H9 (cell line): ENCODE measurements around the gene PLIN4. TPM values are rescaled to one million over a fixed set of nuclear protein-coding genes. Genes with fewer than 3 reads are reported as not detected.

ENCODE experiments used
- DNase-seq: peaks from one replicate; pipeline ENCODE4 v3.0.0-alpha.2; 2017
- H2AFZ ChIP-seq: one replicate; pipeline ENCODE4 v1.6.1; 2013; ENCODE audit warnings: mild to moderate bottlenecking, low read length, control low read depth, moderate library complexity
- H2AK5ac ChIP-seq: 2 replicates; pipeline ENCODE4 v1.6.1; 2013; ENCODE audit warnings: low read length, control low read depth, mixed read lengths; ENCODE audit not compliant: insufficient read length
- H2BK120ac ChIP-seq: one replicate; pipeline ENCODE4 v1.6.1; 2013; ENCODE audit warnings: low read depth, mild to moderate bottlenecking, low read length, control low read depth, inconsistent platforms; ENCODE audit not compliant: poor library complexity, severe bottlenecking
- H2BK12ac ChIP-seq: 2 replicates; pipeline ENCODE4 v1.6.1; 2013; ENCODE audit warnings: low read length, control low read depth, mixed read lengths, low read depth; ENCODE audit not compliant: insufficient read length
- H2BK15ac ChIP-seq: 2 replicates; pipeline ENCODE4 v1.6.1; 2013; ENCODE audit warnings: low read depth, low read length, control low read depth
- H2BK20ac ChIP-seq: one replicate; pipeline ENCODE4 v1.6.1; 2013; ENCODE audit warnings: low read depth, mild to moderate bottlenecking, low read length, control low read depth, inconsistent platforms; ENCODE audit not compliant: poor library complexity, severe bottlenecking
- H2BK5ac ChIP-seq: 2 replicates; pipeline ENCODE4 v1.6.1; 2013; ENCODE audit warnings: low read length, control low read depth, mixed read lengths; ENCODE audit not compliant: insufficient read length
- H3K14ac ChIP-seq: 2 replicates; pipeline ENCODE4 v1.6.1; 2013; ENCODE audit warnings: low read length, control low read depth; ENCODE audit not compliant: insufficient read depth
- H3K18ac ChIP-seq: 2 replicates; pipeline ENCODE4 v1.6.1; 2013; ENCODE audit warnings: low read depth, mild to moderate bottlenecking, mixed read lengths, low read length, control low read depth; ENCODE audit not compliant: insufficient read length
- H3K23ac ChIP-seq: 2 replicates; pipeline ENCODE4 v1.6.1; 2013; ENCODE audit warnings: low read length, control low read depth, mixed read lengths, low read depth; ENCODE audit not compliant: insufficient read length
- H3K23me2 ChIP-seq: 2 replicates; pipeline ENCODE4 v1.6.1; 2013; ENCODE audit warnings: low read depth, mild to moderate bottlenecking, mixed read lengths, low read length, control low read depth; ENCODE audit not compliant: insufficient read length, poor library complexity, severe bottlenecking
- H3K27ac ChIP-seq: 2 replicates; pipeline ENCODE4 v1.5.1; 2013; ENCODE audit warnings: low read length, control low read depth, mixed read lengths, low read depth; ENCODE audit not compliant: insufficient read length
- H3K27me3 ChIP-seq: 2 replicates; pipeline ENCODE4 v1.6.1; 2013; ENCODE audit warnings: low read length, control low read depth, inconsistent platforms; ENCODE audit not compliant: insufficient read depth
- H3K4ac ChIP-seq: 2 replicates; pipeline ENCODE4 v1.6.1; 2013; ENCODE audit warnings: low read depth, mild to moderate bottlenecking, control low read depth, inconsistent platforms, low read length, moderate library complexity
- H3K4me1 ChIP-seq: 2 replicates; pipeline ENCODE4 v1.6.1; 2013; ENCODE audit warnings: low read length, control low read depth, inconsistent platforms; ENCODE audit not compliant: insufficient read depth
- H3K4me2 ChIP-seq: 2 replicates; pipeline ENCODE4 v1.6.1; 2013; ENCODE audit warnings: low read length, control low read depth, mixed read lengths; ENCODE audit not compliant: insufficient read length, insufficient read depth
- H3K56ac ChIP-seq: 2 replicates; pipeline ENCODE4 v1.6.1; 2013; ENCODE audit warnings: low read depth, mild to moderate bottlenecking, mixed read lengths, low read length, control low read depth; ENCODE audit not compliant: insufficient read length
- H3K79me1 ChIP-seq: 2 replicates; pipeline ENCODE4 v1.6.1; 2013; ENCODE audit warnings: low read depth, mild to moderate bottlenecking, moderate library complexity, low read length, control low read depth, inconsistent platforms; ENCODE audit not compliant: insufficient read depth, poor library complexity, severe bottlenecking
- H3K79me2 ChIP-seq: 2 replicates; pipeline ENCODE4 v1.6.1; 2013; ENCODE audit warnings: low read length, control low read depth, inconsistent platforms; ENCODE audit not compliant: insufficient read depth
- H3K9ac ChIP-seq: 2 replicates; pipeline ENCODE4 v1.6.1; 2013; ENCODE audit warnings: low read length, control low read depth, mixed read lengths; ENCODE audit not compliant: insufficient read length; ENCODE audit errors: extremely low read depth
- H3K9me3 ChIP-seq: one replicate; pipeline ENCODE4 v1.6.1; 2013; ENCODE audit warnings: low read depth, low read length, inconsistent platforms; ENCODE audit not compliant: control insufficient read depth
- H3T11ph ChIP-seq: one replicate; pipeline ENCODE4 v1.6.1; 2013; ENCODE audit warnings: mild to moderate bottlenecking, low read length, control low read depth, inconsistent platforms
- H4K20me1 ChIP-seq: one replicate; pipeline ENCODE4 v1.6.1; 2013; ENCODE audit not compliant: control insufficient read depth, insufficient read length, insufficient read depth
- H4K5ac ChIP-seq: 2 replicates; pipeline ENCODE4 v1.6.1; 2013; ENCODE audit warnings: low read depth, mild to moderate bottlenecking, mixed read lengths, low read length, control low read depth; ENCODE audit not compliant: insufficient read length
- H4K8ac ChIP-seq: replicated peaks from 2 replicates; pipeline ENCODE4 v1.6.1; 2013; ENCODE audit warnings: low read length, control low read depth, mixed read lengths, low read depth; ENCODE audit not compliant: insufficient read length
- H4K91ac ChIP-seq: 2 replicates; pipeline ENCODE4 v1.6.1; 2013; ENCODE audit warnings: low read depth, mild to moderate bottlenecking, moderate library complexity, mixed read lengths, low read length, control low read depth; ENCODE audit not compliant: insufficient read length
- H3K27ac Mint-ChIP-seq, 3 experiments: 2 replicates in 2 of 3; 3 replicates in 1 of 3; pipeline ENCODE4 v1.8.0; 2020 to 2021; ENCODE audit warnings: mixed read lengths in 3 of 3, mild to moderate bottlenecking in 1 of 3, moderate library complexity in 1 of 3
- H3K27me3 Mint-ChIP-seq: 2 replicates; pipeline ENCODE4 v1.8.0; 2021; ENCODE audit warnings: low read depth, mild to moderate bottlenecking, moderate library complexity, mixed read lengths
- H3K36me3 Mint-ChIP-seq, 3 experiments: 2 replicates in 2 of 3; 3 replicates in 1 of 3; pipeline ENCODE4 v1.8.0; 2020 to 2021; ENCODE audit warnings: low read depth in 3 of 3, mixed read lengths in 3 of 3; ENCODE audit not compliant: insufficient read depth in 1 of 3
- H3K4me1 Mint-ChIP-seq, 2 experiments: 2 replicates each; pipeline ENCODE4 v1.8.0; 2020; ENCODE audit warnings: mixed read lengths in 2 of 2
- H3K4me3 Mint-ChIP-seq, 2 experiments: 2 replicates in 1 of 2; 3 replicates in 1 of 2; pipeline ENCODE4 v1.8.0; 2020 to 2021; ENCODE audit warnings: mild to moderate bottlenecking in 2 of 2, mixed read lengths in 2 of 2, moderate library complexity in 1 of 2
- H3K9me3 Mint-ChIP-seq, 2 experiments: 2 replicates in 1 of 2; 3 replicates in 1 of 2; pipeline ENCODE4 v1.8.0; 2020; ENCODE audit warnings: mild to moderate bottlenecking in 2 of 2, mixed read lengths in 2 of 2, moderate library complexity in 1 of 2
- CTCF ChIP-seq: fragments of 200-600 bp; sonication (generic); conservative IDR thresholded peaks from 3 replicates; pipeline ENCODE4 v1.8.0; 2021; ENCODE audit warnings: antibody characterized with exemption, mild to moderate bottlenecking
- WGBS: extraction: QIAGEN DNeasy Blood & Tissue Kit; methylation state at CpG from one replicate; pipeline ENCODE4 v1.1.7; 2013; ENCODE audit warnings: missing lambda C conversion rate, low lambda C conversion rate, mixed read lengths; ENCODE audit not compliant: insufficient read length; ENCODE audit errors: extremely low coverage; 5-methylcytosine and 5-hydroxymethylcytosine counted together
- total RNA-seq: library from RNA; stranded (reverse); gene quantifications from 2 replicates; pipeline ENCODE4 v1.2.1, GENCODE V29; 2021

The PLIN4 gene
- total RNA-seq, 1 experiment from 2014 or later: 1.1 TPM

DNA sequence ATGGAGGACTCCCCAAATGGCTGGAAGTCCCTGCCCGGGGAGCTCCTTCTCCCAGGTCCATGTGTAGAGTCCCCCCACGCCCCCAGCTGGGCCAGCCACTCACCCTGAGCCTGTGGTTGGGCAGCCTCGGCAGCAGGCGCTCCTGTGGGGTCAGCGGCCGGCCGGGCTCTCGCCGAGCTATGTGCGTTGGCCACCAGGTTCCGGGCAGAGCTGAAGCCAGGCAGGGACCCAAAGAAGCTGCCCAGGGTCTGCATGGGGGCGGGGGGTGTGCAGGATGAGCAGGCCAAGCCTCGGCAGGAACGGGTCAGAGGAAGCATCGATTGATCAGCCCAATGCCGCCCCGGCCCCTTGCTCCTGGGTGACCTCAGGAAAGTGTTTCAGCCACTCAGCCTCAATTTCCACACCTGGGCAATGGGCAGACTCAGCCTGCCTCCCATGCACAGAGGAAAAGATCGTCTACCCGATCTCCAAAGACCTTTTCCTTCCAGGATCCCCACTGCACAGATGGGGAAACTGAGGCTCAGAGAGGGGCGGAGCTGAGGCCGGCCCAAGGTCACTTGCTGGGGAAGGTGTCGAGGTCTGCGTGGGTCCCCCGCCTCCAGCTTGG, 732 bp downstream of the PLIN4 start:
- no peak overlapping the region for H2AFZ ChIP-seq
- H3K36me3 Mint-ChIP-seq: no peaks in the 10 kb centered on the region
- H2BK5ac ChIP-seq: no peak overlapping the region
- H3K27me3 Mint-ChIP-seq: peaks cover 71% of the 10 kb centered on the region
- no peak overlapping the region for H2BK15ac ChIP-seq
- WGBS: no CpG with 5 or more reads among the region's 24 CpGs
- H3K27me3 ChIP-seq: peaks cover 3% of the 10 kb centered on the region; the same call in 1 of the 2 replicates
- no peak overlapping the region for H3K27ac Mint-ChIP-seq
- H3K18ac ChIP-seq: no peak overlapping the region
- H3K9me3 ChIP-seq: no peaks in the 10 kb centered on the region
- H3K79me2 ChIP-seq: no peaks in the 10 kb centered on the region
- H3K4me3 Mint-ChIP-seq: no peak overlapping the region
- no peak overlapping the region for H4K5ac ChIP-seq
- H3K56ac ChIP-seq: no peak overlapping the region
- no peak overlapping the region for H2AK5ac ChIP-seq
- no peak overlapping the region for H3K27ac ChIP-seq
- H3K14ac ChIP-seq: no peak overlapping the region
- no peak overlapping the region for H3K4ac ChIP-seq
- no peak overlapping the region for H3K4me2 ChIP-seq
- H3K4me1 ChIP-seq: no peaks in the 10 kb centered on the region
- no peak overlapping the region for H4K91ac ChIP-seq
- no peak overlapping the region for H2BK12ac ChIP-seq
- H3K23me2 ChIP-seq: no peaks in the 10 kb centered on the region
- no peaks in the 10 kb centered on the region for H4K20me1 ChIP-seq
- H3K9me3 Mint-ChIP-seq: 0 out of 5 replicates have a peak, but pooled peaks cover 0 to 2% of the 10 kb centered on the region in 2 experiments
- TF ChIP-seq CTCF: no peak
- no peak overlapping the region for H3K9ac ChIP-seq
- no peak overlapping the region for H3K23ac ChIP-seq
- no peak overlapping the region for H4K8ac ChIP-seq
- no peak for DNase-seq
- H3K79me1 ChIP-seq: no peaks in the 10 kb centered on the region
- peaks cover 3 to 7% of the 10 kb centered on the region in 2 experiments; a peak in 3 of 4 replicates for H3K4me1 Mint-ChIP-seq
- H2BK120ac ChIP-seq: no peak overlapping the region
- H2BK20ac ChIP-seq: no peak overlapping the region
- H3T11ph ChIP-seq: no peak overlapping the region
